Measurements from ENCODE around the gene CDC20.

CDC20 gene

GRCh38 chr1:43334453-43335205 lies 24.2 kb upstream of the CDC20 start:
- no peak overlapping the region for H2AFZ ChIP-seq
- no peak overlapping the region for H3K9ac ChIP-seq
- no peaks in the 10 kb centered on the region for H3K36me3 ChIP-seq (ENCODE audit: control insufficient read depth, insufficient read depth, low read length)
- no peak overlapping the region for H3K4me2 ChIP-seq (ENCODE audit: low read length)
- H3K27ac ChIP-seq = no peak overlapping the region
- H3K27me3 ChIP-seq (ENCODE audit: control insufficient read depth, insufficient read depth, low read length) = no peaks in the 10 kb centered on the region
- H3K79me2 ChIP-seq = no peaks in the 10 kb centered on the region
- no peaks in the 10 kb centered on the region for H3K4me1 ChIP-seq
- no peak for TF ChIP-seq CTCF (IDR thresholded peaks at IDR 0.05)
- no peak overlapping the region for H3K4me3 ChIP-seq (ENCODE audit: low read depth, low read length)
- no peaks in the 10 kb centered on the region for H3K9me3 ChIP-seq (ENCODE audit: control insufficient read depth, low read length)

DNA sequence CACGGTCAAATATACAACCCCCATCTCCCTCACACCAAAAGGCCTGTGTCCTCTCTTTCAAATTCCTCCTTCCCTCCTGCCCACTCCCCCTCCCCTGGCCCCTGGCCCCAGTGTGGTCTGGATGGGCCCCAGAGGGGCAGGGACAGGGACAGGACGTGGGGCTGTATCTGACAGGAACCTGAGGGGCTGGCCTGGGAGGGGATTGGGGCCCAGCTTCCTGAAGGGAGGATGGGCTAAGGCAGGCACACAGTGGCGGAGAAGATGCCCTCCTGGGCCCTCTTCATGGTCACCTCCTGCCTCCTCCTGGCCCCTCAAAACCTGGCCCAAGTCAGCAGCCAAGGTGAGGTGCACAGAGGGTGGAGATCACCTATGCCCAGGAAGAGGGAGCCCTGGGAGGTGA lies 21.2 kb upstream of the CDC20 start, which contains the start of gene MPL:
TSS of gene MPL (plus strand) at position 231 of the 400 bp plus-strand sequence. CDS start at position 262, 31 bp downstream.
- no peak within 1 kb of the TSS for H3K4me3 ChIP-seq (ENCODE audit: low read depth, low read length)
- no peak within 1 kb of the TSS for H2AFZ ChIP-seq
- H3K36me3 ChIP-seq (ENCODE audit: control insufficient read depth, insufficient read depth, low read length) = no peaks in the 10 kb centered on the region
- no peak for TF ChIP-seq CTCF (IDR thresholded peaks at IDR 0.05)
- H3K79me2 ChIP-seq = no peaks in the 10 kb centered on the region
- H3K9me3 ChIP-seq (ENCODE audit: control insufficient read depth, low read length) = no peaks in the 10 kb centered on the region
- H3K4me1 ChIP-seq = no peaks in the 10 kb centered on the region
- H3K4me2 ChIP-seq (ENCODE audit: low read length) = no peak within 1 kb of the TSS
- H3K9ac ChIP-seq = no peak within 1 kb of the TSS
- H3K27ac ChIP-seq = no peak within 1 kb of the TSS
- no peaks in the 10 kb centered on the region for H3K27me3 ChIP-seq (ENCODE audit: control insufficient read depth, insufficient read depth, low read length)

GRCh38 chr1:43338001-43338400 lies 20.8 kb upstream of the CDC20 start:
- Histone ChIP-seq H3K4me3 (ENCODE audit: low read depth, low read length) (no peak overlapping the region), H3K79me2 (no peaks in the 10 kb centered on the region), H2AFZ (no peak overlapping the region), H3K27ac (no peak overlapping the region), H3K9me3 (ENCODE audit: control insufficient read depth, low read length) (no peaks in the 10 kb centered on the region), H3K9ac (no peak overlapping the region), H3K36me3 (ENCODE audit: control insufficient read depth, insufficient read depth, low read length) (no peaks in the 10 kb centered on the region), H3K4me2 (ENCODE audit: low read length) (no peak overlapping the region), H3K4me1 (no peaks in the 10 kb centered on the region), H3K27me3 (ENCODE audit: control insufficient read depth, insufficient read depth, low read length) (no peaks in the 10 kb centered on the region)
- no peak for TF ChIP-seq CTCF (IDR thresholded peaks at IDR 0.05)

DNA sequence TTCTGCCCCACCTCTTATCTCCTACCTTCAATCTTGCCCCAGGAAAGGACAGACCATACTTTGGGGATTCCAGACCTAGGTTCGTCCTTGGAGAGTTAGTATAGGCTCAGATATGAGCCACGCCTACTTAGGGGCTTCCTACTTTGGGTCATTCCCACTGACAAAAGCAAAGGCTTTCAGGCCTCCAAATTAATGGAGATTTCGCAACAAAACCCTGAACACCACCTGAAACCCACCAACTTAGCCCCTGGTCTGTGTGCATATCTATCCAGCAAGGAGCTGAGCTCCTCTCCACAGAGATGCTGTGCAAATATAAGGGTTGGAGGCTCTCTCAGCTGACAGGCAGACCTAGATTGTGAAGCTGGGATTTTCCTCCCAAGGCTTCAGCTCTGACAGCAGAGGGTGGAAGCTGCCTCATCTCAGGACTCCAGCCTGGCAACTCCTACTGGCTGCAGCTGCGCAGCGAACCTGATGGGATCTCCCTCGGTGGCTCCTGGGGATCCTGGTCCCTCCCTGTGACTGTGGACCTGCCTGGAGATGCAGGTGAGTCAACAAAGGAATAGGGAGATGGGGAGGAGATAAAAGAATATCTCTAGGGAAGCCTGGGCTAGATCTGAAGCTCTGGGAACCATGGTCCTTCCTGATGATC lies 19.1 kb upstream of the CDC20 start:
- Histone ChIP-seq H3K9ac (no peak overlapping the region), H3K27me3 (ENCODE audit: control insufficient read depth, insufficient read depth, low read length) (no peaks in the 10 kb centered on the region), H3K36me3 (ENCODE audit: control insufficient read depth, insufficient read depth, low read length) (no peaks in the 10 kb centered on the region), H3K4me3 (ENCODE audit: low read depth, low read length) (no peak overlapping the region), H2AFZ (no peak overlapping the region), H3K9me3 (ENCODE audit: control insufficient read depth, low read length) (no peaks in the 10 kb centered on the region), H3K4me2 (ENCODE audit: low read length) (no peak overlapping the region), H3K4me1 (no peaks in the 10 kb centered on the region), H3K27ac (no peak overlapping the region), H3K79me2 (no peaks in the 10 kb centered on the region)
- TF ChIP-seq CTCF (IDR thresholded peaks at IDR 0.05) = no peak
